LNCAP (cell line): ENCODE results near the gene SLC18B1.
A peak's percentile ranks its signal among the peaks of the same experiment; 100 is the strongest.

ENCODE experiments used
- TF ChIP-seq, protein P1 (sequence below): fragments of 450-650 bp; IDR thresholded peaks from 2 replicates; pipeline ENCODE4 v1.5.1; 2017; ENCODE audit warnings: mild to moderate bottlenecking

Gene SLC18B1

DNA sequence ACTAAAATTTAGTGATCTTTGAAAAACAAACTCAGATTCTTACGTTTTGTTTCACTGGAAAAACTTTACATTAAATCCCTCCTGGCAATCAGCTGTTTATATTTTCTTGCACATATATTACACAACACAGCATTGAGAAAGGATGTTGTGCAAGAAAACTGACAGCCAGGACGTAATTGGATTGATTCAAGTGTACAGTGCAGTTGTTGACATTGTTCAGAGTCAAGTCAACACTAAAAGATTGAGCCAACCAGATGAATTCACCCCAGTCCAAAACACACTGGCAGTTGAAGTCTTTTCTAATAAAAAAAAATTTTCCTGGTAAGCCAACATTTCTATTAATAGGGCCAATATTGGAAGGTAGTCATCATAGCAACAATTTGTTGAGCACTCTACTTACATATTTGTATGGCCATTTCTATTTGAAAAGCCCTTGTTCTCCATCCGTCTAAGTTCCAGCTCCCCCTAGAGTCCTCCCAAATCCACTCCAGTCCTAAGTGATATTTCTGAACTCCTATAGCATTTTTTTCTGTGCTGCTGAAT lies 63.7 kb downstream of the SLC18B1 start:
- TF ChIP-seq, protein P1, sequence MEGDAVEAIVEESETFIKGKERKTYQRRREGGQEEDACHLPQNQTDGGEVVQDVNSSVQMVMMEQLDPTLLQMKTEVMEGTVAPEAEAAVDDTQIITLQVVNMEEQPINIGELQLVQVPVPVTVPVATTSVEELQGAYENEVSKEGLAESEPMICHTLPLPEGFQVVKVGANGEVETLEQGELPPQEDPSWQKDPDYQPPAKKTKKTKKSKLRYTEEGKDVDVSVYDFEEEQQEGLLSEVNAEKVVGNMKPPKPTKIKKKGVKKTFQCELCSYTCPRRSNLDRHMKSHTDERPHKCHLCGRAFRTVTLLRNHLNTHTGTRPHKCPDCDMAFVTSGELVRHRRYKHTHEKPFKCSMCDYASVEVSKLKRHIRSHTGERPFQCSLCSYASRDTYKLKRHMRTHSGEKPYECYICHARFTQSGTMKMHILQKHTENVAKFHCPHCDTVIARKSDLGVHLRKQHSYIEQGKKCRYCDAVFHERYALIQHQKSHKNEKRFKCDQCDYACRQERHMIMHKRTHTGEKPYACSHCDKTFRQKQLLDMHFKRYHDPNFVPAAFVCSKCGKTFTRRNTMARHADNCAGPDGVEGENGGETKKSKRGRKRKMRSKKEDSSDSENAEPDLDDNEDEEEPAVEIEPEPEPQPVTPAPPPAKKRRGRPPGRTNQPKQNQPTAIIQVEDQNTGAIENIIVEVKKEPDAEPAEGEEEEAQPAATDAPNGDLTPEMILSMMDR = peak; percentile 55

DNA sequence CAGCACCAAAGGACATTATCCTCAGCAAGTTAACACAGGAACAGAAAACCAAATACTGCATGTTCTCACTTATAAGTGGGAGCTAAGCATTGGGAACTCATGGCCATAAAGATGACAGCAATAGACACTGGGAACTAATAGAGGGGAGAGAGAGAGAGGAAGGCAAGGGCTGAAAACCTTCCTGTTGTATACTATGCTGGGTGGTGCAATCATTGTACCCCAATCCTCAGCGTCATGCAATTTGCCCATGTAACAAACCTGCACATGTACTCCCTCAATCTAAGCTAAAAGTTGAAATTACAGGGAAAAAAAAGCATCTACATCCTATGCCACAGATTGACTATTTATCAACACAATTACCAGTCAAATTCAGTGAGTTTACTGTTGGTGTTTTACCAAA lies 64.6 kb downstream of the SLC18B1 start:
- TF ChIP-seq, protein P1 = no peak

DNA sequence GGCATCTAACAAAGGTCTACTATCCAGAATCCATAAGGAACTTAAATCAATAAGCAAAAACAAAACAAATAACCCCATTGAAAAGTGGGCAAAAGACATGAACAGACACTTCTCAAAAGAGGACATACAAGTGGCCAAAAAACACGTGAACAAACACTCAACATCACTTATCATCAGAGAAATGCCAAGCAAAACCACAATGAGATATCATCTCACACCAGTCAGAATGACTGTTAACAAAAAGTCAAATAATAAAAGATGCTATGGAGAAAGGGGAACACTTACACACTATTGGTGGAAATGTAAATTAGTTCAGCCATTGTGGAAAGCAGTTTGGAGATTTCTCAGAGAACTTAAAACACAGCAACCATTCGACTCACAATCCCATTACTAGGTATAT lies 65.2 kb downstream of the SLC18B1 start:
- TF ChIP-seq, protein P1 = no peak

DNA sequence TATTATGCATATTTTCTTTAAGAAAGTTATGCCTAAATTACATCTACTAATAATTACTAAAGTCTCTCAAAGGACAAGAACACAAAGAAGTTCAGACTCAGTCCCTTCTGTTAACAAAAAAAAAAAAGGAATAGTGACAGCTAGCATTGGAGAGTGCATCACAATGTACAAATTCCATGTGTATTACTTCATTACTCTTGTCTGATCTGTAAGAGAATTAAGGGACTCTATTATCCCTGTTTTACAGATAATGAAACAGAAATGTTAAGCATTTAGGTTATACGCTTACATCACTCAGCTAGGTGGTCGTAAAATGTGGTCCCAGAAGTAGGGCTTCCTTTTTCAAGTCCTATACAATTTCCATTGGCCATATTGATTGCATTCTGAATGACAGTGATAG lies 67.4 kb downstream of the SLC18B1 start:
- TF ChIP-seq, protein P1 = no peak

DNA sequence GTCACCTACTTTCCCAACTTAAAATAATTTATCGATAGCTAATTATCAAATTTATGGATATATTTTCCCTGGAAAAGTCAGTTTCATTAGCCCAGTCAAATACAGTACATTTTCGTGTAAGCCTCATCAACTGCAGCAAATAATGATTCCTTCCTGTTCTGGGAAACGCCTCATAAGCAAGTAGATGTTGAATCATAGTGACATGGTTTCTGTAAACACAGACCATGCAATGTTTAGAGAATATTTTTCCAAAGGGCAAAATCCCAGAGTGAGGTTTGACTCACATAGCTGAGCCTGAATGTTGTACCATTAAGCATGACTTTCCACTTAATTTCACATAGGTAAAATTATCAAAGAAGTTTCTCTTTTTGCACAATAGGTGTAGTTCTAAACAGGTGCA lies 67.9 kb downstream of the SLC18B1 start:
- TF ChIP-seq, protein P1 = no peak

DNA sequence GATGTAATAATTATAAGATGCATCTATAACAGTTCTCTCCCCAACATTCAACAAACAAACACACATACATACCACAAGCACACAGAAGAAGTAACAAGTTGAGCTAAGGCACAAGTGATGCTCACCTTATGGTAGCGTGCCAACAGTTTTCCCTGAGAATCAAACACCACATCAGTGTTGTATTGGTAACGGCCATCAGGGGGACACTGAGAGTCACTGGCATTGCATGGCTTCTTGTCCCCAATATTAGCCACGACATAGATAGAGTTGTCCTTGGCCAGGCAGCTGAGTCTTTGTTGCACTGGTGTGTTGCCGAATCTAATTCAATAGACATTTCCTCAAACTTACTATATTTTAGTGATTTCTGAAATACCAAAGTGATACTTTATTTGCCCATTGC lies 69.8 kb downstream of the SLC18B1 start:
- TF ChIP-seq, protein P1 = no peak

DNA sequence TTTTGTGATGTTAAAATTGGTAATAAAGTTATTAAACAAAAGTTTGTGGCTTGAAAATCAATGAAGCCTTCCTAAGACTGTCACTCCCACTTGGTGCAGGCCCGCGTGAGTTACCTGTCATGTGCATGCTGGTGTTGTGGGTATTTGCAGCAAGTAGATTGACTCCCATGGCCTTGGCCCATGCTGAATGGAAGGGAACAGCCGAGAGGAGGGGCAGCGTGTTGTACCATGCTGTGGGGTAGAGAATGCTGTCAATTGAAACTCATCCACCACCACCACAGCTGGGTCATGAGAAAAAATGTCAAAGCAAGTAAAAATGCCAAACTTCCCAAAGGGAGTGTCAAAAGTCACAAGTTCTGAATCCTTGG lies 71.8 kb downstream of the SLC18B1 start:
- TF ChIP-seq, protein P1 = no peak

DNA sequence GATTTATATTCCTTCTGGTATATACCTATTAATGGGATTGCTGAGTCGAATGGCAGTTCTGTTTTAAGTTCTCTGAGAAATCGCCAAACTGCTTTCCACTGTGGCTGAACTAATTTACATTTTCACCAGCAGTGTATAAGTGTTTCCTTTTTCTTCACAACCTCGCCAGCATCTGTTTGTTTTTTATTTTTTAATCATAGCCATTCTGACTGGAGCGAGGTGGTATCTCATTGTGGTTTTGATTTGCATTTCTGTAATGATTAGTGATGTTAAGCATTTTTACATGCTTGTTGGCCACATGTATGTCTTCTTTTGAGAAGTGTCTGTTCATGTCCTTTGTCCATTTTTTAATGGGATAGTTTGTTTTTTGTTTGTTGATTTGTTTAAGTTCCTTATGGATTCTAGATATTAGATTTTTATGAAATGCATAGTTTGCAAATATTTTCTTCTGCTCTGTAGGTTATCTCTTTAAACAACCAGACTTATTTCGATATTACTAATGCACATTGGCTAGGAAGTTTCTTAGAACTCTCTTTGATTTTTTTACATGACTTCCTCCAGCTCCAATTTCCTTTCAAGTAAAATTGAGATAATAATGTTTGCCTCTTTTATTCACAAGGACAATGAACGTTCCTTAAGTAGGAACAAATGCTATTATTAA lies 72.4 kb downstream of the SLC18B1 start:
- TF ChIP-seq, protein P1 = no peak
